BE2C (cell line): ENCODE results near the gene KBTBD7.

Source experiments
- DNase-seq: peaks from one replicate; pipeline ENCODE4 v3.0.0-alpha.2; 2020
- H3K27me3 ChIP-seq: fragments of 250-450 bp; sonication (Bioruptor Pico); 2 replicates; pipeline ENCODE4 v1.5.1; 2020; ENCODE audit warnings: mild to moderate bottlenecking
- H3K36me3 ChIP-seq: fragments of 250-450 bp; sonication (Bioruptor Pico); 2 replicates; pipeline ENCODE4 v1.5.1; 2020; ENCODE audit warnings: mild to moderate bottlenecking
- H3K4me1 ChIP-seq: fragments of 250-450 bp; sonication (Bioruptor Pico); 2 replicates; pipeline ENCODE4 v1.5.1; 2020
- H3K4me3 ChIP-seq: 2 replicates; pipeline ENCODE4 v1.5.1; 2011; ENCODE audit warnings: low read depth, low read length
- H3K9me3 ChIP-seq: fragments of 250-450 bp; sonication (Bioruptor Pico); 2 replicates; pipeline ENCODE4 v1.5.1; 2020
- CTCF ChIP-seq: IDR thresholded peaks from 2 replicates; pipeline ENCODE4 v1.5.1; 2012; ENCODE audit warnings: mild to moderate bottlenecking, low read depth, low read length

The KBTBD7 gene

DNA sequence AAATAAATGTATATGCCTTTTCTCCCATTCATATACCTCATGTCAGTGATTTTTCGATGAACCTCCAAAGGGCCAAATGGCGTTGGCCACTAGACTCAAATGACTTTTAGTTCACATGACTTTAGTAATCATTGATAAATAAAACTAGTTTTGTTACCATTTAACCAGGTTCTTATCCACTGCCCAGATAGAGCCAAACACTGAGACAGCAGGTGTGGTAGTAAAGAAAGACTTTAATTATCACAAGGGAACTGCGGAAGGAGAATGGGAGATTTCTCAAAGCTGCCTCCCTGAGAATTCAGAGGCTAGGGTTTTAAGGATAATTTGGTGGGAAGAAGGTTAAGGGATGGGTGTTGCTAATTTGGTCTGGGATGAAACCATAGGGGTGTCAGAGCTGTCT lies 42.4 kb downstream of the KBTBD7 start:
- no peaks in the 10 kb centered on the region; the same call in 1 of the 2 replicates for H3K9me3 ChIP-seq
- no peak for DNase-seq
- no peaks in the 10 kb centered on the region for H3K4me1 ChIP-seq
- H3K36me3 ChIP-seq: no peaks in the 10 kb centered on the region
- no peak for TF ChIP-seq CTCF
- no peaks in the 10 kb centered on the region for H3K27me3 ChIP-seq
- H3K4me3 ChIP-seq: no peak overlapping the region

GRCh38 chr13:41150058-41150457 lies 44.3 kb downstream of the KBTBD7 start:
- Histone ChIP-seq H3K27me3 (no peaks in the 10 kb centered on the region), H3K36me3 (no peaks in the 10 kb centered on the region), H3K4me3 (no peak overlapping the region), H3K4me1 (no peaks in the 10 kb centered on the region), H3K9me3 (no peaks in the 10 kb centered on the region; the same call in 1 of the 2 replicates)
- no peak for DNase-seq
- no peak for TF ChIP-seq CTCF

- Histone ChIP-seq H3K36me3 (no peaks in the 10 kb centered on the region), H3K9me3 (no peaks in the 10 kb centered on the region; the same call in 1 of the 2 replicates), H3K27me3 (no peaks in the 10 kb centered on the region), H3K4me1 (no peaks in the 10 kb centered on the region), H3K4me3 (no peak overlapping the region)
- no peak for DNase-seq
- TF ChIP-seq CTCF: no peak
Measured at GRCh38 chr13:41148419-41149283, 45.7 kb downstream of the KBTBD7 start.

GRCh38 chr13:41145136-41145908 lies 49.0 kb downstream of the KBTBD7 start:
- H3K4me3 ChIP-seq: no peak overlapping the region
- no peak for DNase-seq
- no peak for TF ChIP-seq CTCF
- no peaks in the 10 kb centered on the region; the same call in 1 of the 2 replicates for H3K9me3 ChIP-seq
- no peaks in the 10 kb centered on the region for H3K27me3 ChIP-seq
- no peaks in the 10 kb centered on the region for H3K36me3 ChIP-seq
- H3K4me1 ChIP-seq: no peaks in the 10 kb centered on the region

GRCh38 chr13:41144576-41144975 lies 49.8 kb downstream of the KBTBD7 start:
- Histone ChIP-seq H3K4me3 (no peak overlapping the region), H3K27me3 (no peaks in the 10 kb centered on the region), H3K36me3 (no peaks in the 10 kb centered on the region), H3K9me3 (no peaks in the 10 kb centered on the region; the same call in 1 of the 2 replicates), H3K4me1 (no peaks in the 10 kb centered on the region)
- TF ChIP-seq CTCF: no peak
- no peak for DNase-seq
